GM12865 (cell line): ENCODE data around the gene SCNM1.

Experiments used
- DNase-seq: peaks from one replicate; pipeline ENCODE4 v3.0.0; 2010; ENCODE audit warnings: low read depth
- H3K4me3 ChIP-seq: 2 replicates; pipeline ENCODE4 v1.5.1; 2011; ENCODE audit warnings: mild to moderate bottlenecking, low read depth, low read length, control low read depth
- TF ChIP-seq, protein P1 (sequence below): IDR thresholded peaks from 2 replicates; pipeline ENCODE4 v1.5.1; 2011; ENCODE audit warnings: low read length, control low read depth, low read depth, inconsistent platforms; ENCODE audit not compliant: insufficient read depth; ENCODE audit errors: missing control alignments

SCNM1 gene

GRCh38 chr1:151146412-151147131, 19.4 kb upstream of the SCNM1 start, which contains the start of gene SEMA6C:
TSS of gene SEMA6C (minus strand) at chr1:151146631. CDS start at chr1:151142621, 4,010 bp downstream.
- TF ChIP-seq, protein P1, sequence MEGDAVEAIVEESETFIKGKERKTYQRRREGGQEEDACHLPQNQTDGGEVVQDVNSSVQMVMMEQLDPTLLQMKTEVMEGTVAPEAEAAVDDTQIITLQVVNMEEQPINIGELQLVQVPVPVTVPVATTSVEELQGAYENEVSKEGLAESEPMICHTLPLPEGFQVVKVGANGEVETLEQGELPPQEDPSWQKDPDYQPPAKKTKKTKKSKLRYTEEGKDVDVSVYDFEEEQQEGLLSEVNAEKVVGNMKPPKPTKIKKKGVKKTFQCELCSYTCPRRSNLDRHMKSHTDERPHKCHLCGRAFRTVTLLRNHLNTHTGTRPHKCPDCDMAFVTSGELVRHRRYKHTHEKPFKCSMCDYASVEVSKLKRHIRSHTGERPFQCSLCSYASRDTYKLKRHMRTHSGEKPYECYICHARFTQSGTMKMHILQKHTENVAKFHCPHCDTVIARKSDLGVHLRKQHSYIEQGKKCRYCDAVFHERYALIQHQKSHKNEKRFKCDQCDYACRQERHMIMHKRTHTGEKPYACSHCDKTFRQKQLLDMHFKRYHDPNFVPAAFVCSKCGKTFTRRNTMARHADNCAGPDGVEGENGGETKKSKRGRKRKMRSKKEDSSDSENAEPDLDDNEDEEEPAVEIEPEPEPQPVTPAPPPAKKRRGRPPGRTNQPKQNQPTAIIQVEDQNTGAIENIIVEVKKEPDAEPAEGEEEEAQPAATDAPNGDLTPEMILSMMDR: no peak
- peak; percentile 85 for DNase-seq
- H3K4me3 ChIP-seq: peak within 1 kb of the TSS; percentile 55

GRCh38 chr1:151147132-151147503, 18.8 kb upstream of the SCNM1 start:
- DNase-seq: no peak
- TF ChIP-seq, protein P1: no peak
- peak overlapping the region; percentile 55 for H3K4me3 ChIP-seq

GRCh38 chr1:151147665-151148064, 18.3 kb upstream of the SCNM1 start:
- H3K4me3 ChIP-seq: no peak overlapping the region
- DNase-seq: no peak
- TF ChIP-seq, protein P1: no peak

- H3K4me3 ChIP-seq: peak within 1 kb of the TSS; percentile 79
- TF ChIP-seq, protein P1: no peak
- DNase-seq: peak; percentile 82
Observed at GRCh38 chr1:151156515-151156819, 9.5 kb upstream of the SCNM1 start, which contains the start of gene TNFAIP8L2. TSS of gene TNFAIP8L2 (plus strand) at chr1:151156649. CDS start at chr1:151158698, 2,049 bp downstream.

DNA sequence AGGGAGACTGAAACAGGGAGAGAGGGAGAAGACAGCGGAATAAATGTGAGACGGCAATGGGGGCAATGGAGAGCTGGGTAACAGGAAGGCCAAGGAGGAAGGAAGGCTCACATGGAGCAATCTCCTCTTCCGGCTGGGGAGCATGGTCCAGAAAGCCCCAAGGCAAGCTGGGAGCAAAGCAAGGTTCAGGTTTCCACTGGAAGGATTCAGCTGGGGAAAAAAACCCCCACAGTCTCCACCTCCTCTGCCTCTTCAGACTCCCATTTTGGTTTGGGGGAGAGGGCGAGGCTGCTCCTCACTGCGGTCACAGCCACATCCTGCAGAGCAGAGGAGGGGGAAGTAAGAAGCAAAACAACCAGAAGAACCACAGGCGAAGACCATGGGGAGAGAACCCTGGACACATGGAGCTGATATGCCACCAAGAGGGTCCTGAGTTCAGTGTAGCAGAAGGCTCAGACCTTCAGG, 8.8 kb upstream of the SCNM1 start:
- DNase-seq: peak; percentile 73
- H3K4me3 ChIP-seq: peak overlapping the region; percentile 79
- TF ChIP-seq, protein P1: no peak

DNA sequence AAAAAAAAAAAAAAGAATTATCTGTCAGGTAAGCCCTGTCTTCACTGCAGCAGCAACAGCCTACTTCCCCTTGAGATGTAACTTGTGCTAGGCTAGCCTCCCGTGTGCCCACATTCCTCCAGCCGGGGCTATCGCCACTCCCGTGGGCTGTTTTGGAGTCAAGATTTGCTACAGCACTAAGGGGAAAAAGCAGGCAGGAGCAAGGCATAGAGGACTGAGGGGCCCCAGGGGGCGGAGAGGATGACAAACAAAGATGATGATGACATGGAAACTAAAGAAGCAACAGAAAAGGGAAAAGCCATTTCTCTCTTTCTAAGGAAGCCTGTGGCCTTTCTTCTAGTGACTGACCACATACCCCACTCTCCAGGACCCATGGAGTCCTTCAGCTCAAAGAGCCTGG, 7.6 kb upstream of the SCNM1 start:
- no peak for DNase-seq
- TF ChIP-seq, protein P1: no peak
- H3K4me3 ChIP-seq: no peak overlapping the region
